HG03135 (cell line): ENCODE data around the gene MBNL2.
A peak's percentile ranks its signal among the peaks of the same experiment; 100 is the strongest.

Experiments used
- ATAC-seq: cut with Tn5 transposase; IDR thresholded peaks from one replicate; pipeline ENCODE4 v1.9.1; 2021; ENCODE audit warnings: mild to moderate bottlenecking, moderate library complexity; ENCODE audit not compliant: unreplicated experiment

MBNL2 gene

DNA sequence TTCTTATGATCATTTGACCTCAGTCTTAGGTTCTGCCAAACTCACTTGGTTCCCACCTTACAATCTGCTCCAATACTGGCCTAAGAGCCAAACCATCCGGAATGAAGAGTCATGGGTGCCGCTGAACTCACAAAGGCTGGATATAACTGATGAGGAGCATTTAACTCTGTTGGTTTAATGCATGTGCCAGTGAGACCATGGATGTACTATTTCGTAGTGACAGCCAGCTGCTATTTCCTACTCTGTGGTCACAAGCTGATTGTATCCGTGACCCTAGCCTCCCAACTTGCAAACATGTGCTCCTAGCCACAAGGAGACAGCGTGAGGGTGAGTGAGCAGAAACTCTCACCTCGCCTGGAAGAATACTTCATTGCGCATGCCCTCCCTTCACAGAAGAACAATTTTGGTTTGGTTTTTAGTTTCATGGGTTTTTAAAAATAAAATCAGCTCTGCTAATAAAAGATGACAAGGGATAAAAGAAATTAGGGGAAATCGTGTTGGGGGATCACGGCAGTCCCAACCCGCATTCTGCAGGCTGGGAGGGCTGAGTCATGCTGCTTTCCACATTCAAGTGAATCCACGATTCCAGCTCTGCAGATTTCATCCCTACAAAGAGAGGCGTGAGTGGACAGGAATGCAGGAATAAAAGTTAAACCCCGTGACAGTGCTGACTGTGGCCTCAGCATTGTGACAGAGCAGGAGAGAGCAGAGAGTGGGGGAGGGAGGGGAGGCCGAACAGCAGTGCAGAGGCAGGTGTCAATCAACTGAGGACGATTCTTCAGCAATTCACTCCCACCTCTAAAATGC is 145.1 kb downstream of the MBNL2 start:
- ATAC-seq, result no peak

GRCh38 chr13:97369261-97369893 is 147.2 kb downstream of the MBNL2 start:
- peak; percentile 75 for ATAC-seq

DNA sequence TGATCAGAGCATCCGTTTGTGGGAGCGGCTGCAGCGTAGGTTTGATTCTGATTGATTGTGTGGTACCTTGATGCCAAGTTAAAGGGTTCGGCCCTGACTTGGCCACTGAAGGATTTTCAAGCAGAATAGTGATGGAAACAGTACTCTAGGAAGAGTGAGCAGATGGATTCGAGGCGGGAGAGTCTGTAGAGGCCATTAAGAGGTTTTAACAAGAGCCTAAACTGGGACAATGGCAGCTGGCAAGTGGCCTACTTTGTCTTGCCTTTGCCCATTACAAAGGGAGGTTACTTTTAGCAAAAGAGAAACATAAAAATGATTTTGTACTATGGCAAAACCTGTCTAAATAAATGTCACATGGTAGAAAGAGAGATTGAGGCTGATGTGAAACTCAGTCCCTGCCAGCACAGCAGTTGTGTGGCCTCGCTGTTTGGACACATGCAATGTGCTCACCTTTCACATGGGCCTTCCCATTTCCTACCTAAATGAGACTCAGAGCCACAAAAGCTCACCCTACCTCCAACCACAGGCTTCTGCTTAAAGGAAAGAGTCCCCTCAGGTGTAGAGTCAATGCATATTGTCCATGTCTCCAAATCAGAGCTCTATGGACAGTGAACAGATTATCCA is 149.5 kb downstream of the MBNL2 start:
- ATAC-seq, result no peak

- ATAC-seq, result no peak
Observed at GRCh38 chr13:97372936-97373335, 150.8 kb downstream of the MBNL2 start.

DNA sequence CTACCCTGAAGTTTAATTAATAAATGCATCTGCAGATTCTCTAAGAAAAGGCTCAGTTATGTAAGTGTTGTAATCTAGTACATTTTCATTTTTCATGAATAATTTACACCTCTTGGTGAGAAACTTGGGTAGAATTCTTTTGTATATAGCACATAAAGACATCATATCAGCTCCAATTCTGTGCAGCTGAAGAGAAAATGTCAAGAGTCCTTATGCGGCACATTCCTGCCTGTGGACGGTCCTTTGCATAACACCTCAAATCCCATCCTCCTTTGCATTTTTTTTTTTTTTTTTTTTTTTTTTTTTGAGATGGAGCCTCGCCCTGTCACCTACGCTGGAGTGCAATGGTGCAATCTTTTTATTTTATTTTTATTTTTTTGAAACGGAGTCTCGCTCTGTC is 151.7 kb downstream of the MBNL2 start:
- no peak for ATAC-seq

DNA sequence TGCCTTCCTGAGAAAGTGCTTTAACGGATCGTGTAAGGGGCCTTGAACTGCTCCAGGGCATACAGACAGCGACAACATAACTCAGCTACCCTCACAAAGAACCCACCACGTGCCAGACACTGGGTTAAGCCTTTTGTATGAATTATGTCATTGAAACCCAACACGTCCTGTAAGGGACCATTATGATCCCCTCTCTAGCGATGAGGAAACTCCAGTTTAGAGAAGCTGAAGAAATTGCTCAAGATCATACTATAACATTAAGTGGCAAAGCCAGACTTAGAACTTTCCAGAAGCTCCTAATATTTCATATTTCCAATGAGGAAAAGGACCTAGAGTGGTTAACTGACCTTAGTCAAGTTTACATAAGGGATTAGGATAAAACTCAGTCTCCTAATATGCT is 154.8 kb downstream of the MBNL2 start:
- ATAC-seq, result no peak

GRCh38 chr13:97379386-97379785 is 157.3 kb downstream of the MBNL2 start:
- no peak for ATAC-seq

DNA sequence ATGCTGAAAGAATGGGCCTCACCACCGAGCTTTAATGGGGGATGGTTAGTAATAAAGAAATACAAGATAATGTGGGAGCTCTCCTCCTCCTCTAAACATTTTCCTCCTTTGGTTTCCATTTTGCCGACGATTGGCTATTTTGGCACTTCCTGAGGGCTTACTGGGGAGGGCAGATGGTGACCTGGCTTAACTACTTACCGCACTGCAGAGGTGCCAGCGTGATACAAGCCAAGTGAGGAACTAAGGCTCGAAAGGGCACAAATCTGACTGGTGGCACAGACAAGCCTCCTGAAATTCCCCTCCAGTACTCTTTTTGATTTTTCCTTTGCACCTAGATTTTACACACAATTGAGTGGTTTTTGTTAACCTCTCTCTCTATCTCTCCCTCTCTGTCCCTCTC is 158.6 kb downstream of the MBNL2 start:
- no peak for ATAC-seq

- ATAC-seq, result no peak
Observed at GRCh38 chr13:97381189-97381588, 159.1 kb downstream of the MBNL2 start.

- no peak for ATAC-seq
Observed at GRCh38 chr13:97382276-97382675, 160.1 kb downstream of the MBNL2 start.

GRCh38 chr13:97384371-97384770 is 162.2 kb downstream of the MBNL2 start:
- ATAC-seq, result no peak

DNA sequence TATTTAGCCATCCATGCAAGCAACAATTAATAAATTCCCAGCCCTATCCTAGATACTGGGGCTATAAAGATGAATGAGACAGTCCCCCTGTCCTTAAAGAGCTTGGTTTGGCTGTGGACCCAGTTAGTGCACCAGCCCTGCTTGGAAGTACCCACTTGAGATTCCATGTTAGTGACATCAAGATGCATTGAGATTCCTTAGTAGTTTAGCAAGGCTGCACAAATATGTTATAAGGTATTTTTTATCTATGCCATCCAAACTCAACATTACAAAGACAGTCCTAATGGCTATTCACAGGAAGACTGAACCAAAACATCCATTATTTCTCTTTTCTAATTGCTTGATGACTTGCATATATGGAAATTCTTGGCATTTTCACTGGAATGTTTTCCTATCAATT is 163.0 kb downstream of the MBNL2 start:
- no peak for ATAC-seq

DNA sequence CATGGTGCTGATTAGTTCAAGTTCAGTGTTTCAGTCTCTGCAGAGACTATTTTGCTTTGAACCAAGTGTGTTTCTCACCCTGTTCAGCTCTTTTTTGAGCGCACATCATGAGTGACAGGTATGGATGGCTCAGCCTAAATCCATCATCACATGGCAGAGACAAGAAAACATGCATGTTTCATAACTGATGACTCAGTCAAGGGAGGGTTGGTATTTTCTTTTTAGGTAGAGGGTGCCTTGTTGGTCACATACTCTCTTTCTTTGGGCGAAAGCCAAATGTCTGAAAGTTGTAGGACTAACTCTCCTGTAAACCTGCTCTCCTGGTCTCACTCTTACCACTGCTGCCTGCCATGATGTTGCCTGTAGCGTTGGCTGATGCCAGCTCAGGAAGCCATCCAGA is 163.7 kb downstream of the MBNL2 start:
- no peak for ATAC-seq

- peak; percentile 52 for ATAC-seq
Observed at GRCh38 chr13:97386801-97387484, 164.8 kb downstream of the MBNL2 start.

GRCh38 chr13:97387485-97387839 is 165.3 kb downstream of the MBNL2 start:
- peak; percentile 11 for ATAC-seq

DNA sequence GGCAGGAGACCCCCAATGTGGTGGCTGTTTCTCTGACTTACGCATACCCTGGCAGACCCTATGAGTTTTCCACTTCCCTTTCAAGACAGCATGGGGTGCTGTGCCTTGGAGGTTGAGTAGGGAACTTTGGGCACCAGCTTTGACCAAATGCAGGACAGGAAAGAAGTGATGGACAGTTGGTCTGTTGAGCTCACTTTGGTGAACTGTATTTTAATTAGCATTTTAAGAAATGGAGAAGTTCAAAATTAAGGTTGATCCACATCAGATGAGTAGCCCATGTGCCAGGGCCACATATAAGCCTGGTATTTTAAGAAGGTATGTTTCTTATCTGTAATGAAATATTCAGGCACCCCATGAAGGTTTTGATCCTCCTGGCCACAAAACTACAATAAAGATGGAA is 165.8 kb downstream of the MBNL2 start:
- no peak for ATAC-seq

DNA sequence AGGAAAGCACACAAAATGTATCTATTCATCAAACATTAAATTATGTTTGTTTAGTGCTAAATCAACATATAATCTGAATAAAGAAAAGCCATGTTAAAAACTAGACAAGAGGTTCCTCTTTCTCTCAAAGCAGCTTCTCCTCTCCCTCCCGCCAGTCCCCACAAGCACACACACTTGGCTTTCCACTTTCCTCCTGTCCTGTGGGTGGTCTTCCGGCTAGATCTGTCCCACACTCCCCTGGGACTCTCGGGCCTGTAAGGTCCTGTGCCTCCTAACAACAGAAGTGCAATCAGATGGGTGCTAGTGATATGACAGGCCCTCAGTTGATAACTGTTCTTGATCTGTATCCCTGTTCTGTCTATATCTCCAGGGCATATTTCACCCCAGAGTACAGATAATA is 166.2 kb downstream of the MBNL2 start:
- ATAC-seq, result no peak

DNA sequence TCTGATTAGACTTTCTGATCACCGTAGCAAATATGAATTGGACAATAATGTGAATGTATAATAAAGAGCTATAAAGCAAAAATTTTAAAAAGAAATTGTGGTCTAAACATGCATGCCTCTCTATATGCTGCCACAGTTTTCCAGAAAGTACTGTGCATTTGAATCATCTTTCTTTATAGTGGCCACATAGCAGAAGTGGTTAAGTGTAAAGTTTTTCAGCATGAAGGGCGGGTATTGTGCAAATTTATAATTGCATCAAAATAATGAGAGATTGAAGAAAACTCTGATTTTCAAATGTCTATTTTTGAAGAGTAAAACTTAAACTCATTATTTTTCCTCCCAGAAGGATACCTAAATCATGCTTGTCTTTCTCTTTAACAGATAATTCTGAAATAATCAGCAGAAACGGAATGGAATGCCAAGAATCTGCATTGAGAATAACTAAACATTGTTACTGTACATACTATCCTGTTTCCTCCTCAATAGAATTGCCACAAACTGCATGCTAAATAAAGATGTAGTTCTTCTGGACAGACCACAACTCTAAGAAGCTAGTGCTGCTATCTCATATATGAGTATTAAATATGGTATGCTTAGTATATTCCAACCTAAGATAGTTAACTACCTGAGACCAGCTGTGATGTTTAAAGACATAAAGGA is 168.9 kb downstream of the MBNL2 start:
- no peak for ATAC-seq

GRCh38 chr13:97392020-97392419 is 169.9 kb downstream of the MBNL2 start:
- no peak for ATAC-seq

- ATAC-seq, result no peak
Observed at GRCh38 chr13:97394542-97394941, 172.4 kb downstream of the MBNL2 start.

DNA sequence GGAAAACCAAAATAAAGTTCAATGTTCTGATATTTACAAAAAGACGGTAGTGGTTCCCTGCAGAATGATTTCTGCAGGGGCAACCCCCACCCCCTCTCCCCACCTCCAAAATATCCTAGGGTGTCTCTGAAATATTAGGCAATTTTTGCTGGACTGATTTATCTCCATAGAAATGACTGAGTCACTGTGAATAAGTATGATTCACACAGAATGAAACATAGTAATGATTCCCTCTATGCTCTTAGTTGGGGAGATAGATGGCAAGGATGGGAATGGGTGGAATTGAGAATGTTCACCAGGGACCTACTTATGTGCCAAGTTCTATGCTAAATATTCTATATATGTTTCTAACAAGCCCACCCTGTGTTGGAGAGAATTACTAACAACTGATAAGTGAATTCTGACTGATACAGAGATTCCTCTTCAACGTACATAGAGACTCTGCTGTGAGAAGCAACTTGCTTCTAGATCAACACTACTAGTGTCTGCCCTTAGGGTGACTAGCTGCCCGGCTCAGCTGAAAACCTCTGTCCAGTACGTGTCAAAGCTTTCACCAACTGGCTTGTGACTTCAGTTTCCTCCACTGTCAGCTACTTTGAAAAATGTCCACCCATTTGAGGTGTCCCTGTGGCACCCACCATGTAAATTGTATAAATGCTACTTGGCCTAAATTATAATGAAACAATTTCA is 173.5 kb downstream of the MBNL2 start:
- ATAC-seq, result no peak
